IMR-90 (cell line): ENCODE data around the gene SLC36A2. TPM values are rescaled to one million over a fixed set of nuclear protein-coding genes. Genes with fewer than 3 reads are reported as not detected.

Source experiments
- ATAC-seq: fragments of 200-7000 bp; cut with Tn5 transposase; 2 replicates; pipeline ENCODE4 v1.9.1; 2020; ENCODE audit warnings: low read depth, mild to moderate bottlenecking, moderate library complexity
- BruUV-seq: library from RNA; stranded (reverse); fragments of 400-500 nt; replicated peaks from 2 replicates; lab custom pipeline; 2021; lab: Mats Ljungman, UMichigan
- CTCF ChIA-PET: fragments of 300-600 bp; formaldehyde crosslinking; extraction: SDS; loops from one replicate; lab custom pipeline; 2021; ENCODE audit warnings: antibody characterized with exemption; lab: Yijun Ruan, JAX
- POLR2A ChIA-PET: fragments of 300-600 bp; sonication (Branson Sonifier 250); formaldehyde crosslinking; loops from one replicate; lab custom pipeline; 2022; ENCODE audit warnings: antibody characterized with exemption; ENCODE audit not compliant: unreplicated experiment; lab: Charles Lee
- DNase-seq: peaks from one replicate; pipeline ENCODE4 v3.0.0; 2013
- H2AFZ ChIP-seq: replicated peaks from 2 replicates; pipeline ENCODE3; 2013; ENCODE audit warnings: low read length, mild to moderate bottlenecking; ENCODE audit not compliant: poor library complexity
- H2AK5ac ChIP-seq: 2 replicates; pipeline ENCODE4 v1.6.1; 2013; ENCODE audit warnings: low read depth, low read length, inconsistent platforms
- H2AK9ac ChIP-seq: replicated peaks from 2 replicates; pipeline ENCODE3; 2013; ENCODE audit warnings: mild to moderate bottlenecking, low read depth, low read length, moderate library complexity; ENCODE audit not compliant: poor library complexity
- H2BK120ac ChIP-seq: 2 replicates; pipeline ENCODE4 v1.6.1; 2013; ENCODE audit warnings: low read depth, low read length, inconsistent platforms
- H2BK15ac ChIP-seq: 3 replicates; pipeline ENCODE4 v1.6.1; 2013; ENCODE audit warnings: low read depth, low read length, inconsistent platforms
- H2BK20ac ChIP-seq: 2 replicates; pipeline ENCODE4 v1.6.1; 2013; ENCODE audit warnings: low read depth, mild to moderate bottlenecking, inconsistent platforms, low read length, moderate library complexity
- H2BK5ac ChIP-seq: 2 replicates; pipeline ENCODE4 v1.6.1; 2013; ENCODE audit warnings: mild to moderate bottlenecking, low read depth, low read length, inconsistent platforms; ENCODE audit not compliant: poor library complexity, severe bottlenecking
- H3K14ac ChIP-seq: replicated peaks from 2 replicates; pipeline ENCODE4 v1.6.1; 2013; ENCODE audit warnings: low read depth, low read length, inconsistent platforms
- H3K18ac ChIP-seq: 2 replicates; pipeline ENCODE4 v1.6.1; 2013; ENCODE audit warnings: low read depth, low read length, control low read depth
- H3K23ac ChIP-seq: 2 replicates; pipeline ENCODE4 v1.6.1; 2013; ENCODE audit warnings: low read depth, low read length, inconsistent platforms
- H3K27ac ChIP-seq: 2 replicates; pipeline ENCODE4 v1.5.1; 2013; ENCODE audit warnings: mild to moderate bottlenecking, control low read depth, low read length; ENCODE audit not compliant: insufficient read depth
- H3K27me3 ChIP-seq: 2 replicates; pipeline ENCODE4 v1.6.1; 2013; ENCODE audit warnings: low read length; ENCODE audit not compliant: control insufficient read depth, insufficient read depth
- H3K36me3 ChIP-seq: 2 replicates; pipeline ENCODE4 v1.6.1; 2013; ENCODE audit warnings: low read length, mixed read lengths; ENCODE audit not compliant: control insufficient read depth, insufficient read depth
- H3K4ac ChIP-seq: 2 replicates; pipeline ENCODE4 v1.6.1; 2013; ENCODE audit warnings: low read depth, low read length, inconsistent platforms
- H3K4me1 ChIP-seq: 2 replicates; pipeline ENCODE4 v1.6.1; 2013; ENCODE audit warnings: low read length, mixed read lengths; ENCODE audit not compliant: control insufficient read depth, insufficient read depth
- H3K4me2 ChIP-seq: 2 replicates; pipeline ENCODE4 v1.6.1; 2013; ENCODE audit warnings: low read depth, mild to moderate bottlenecking, control low read depth, low read length, moderate library complexity
- H3K4me3 ChIP-seq: 2 replicates; pipeline ENCODE4 v1.5.1; 2013; ENCODE audit warnings: low read depth, mild to moderate bottlenecking, control low read depth, low read length, moderate library complexity; ENCODE audit not compliant: insufficient read depth
- H3K56ac ChIP-seq: 2 replicates; pipeline ENCODE4 v1.6.1; 2013; ENCODE audit warnings: low read length, inconsistent platforms; ENCODE audit not compliant: insufficient read depth; ENCODE audit errors: extremely low read depth
- H3K79me1 ChIP-seq, 2 experiments: 2 replicates each; pipeline ENCODE4 v1.6.1; 2013; ENCODE audit warnings: low read length in 2 of 2, inconsistent platforms in 1 of 2, low read depth in 1 of 2
- H3K9ac ChIP-seq: 2 replicates; pipeline ENCODE4 v1.6.1; 2013; ENCODE audit warnings: low read depth, low read length, control low read depth
- H3K9me1 ChIP-seq: 2 replicates; pipeline ENCODE4 v1.6.1; 2013; ENCODE audit warnings: low read length, inconsistent platforms; ENCODE audit not compliant: insufficient read depth
- H3K9me3 ChIP-seq: 2 replicates; pipeline ENCODE4 v1.6.1; 2013; ENCODE audit warnings: low read length; ENCODE audit not compliant: control insufficient read depth, insufficient read depth
- H4K20me1 ChIP-seq: 2 replicates; pipeline ENCODE4 v1.6.1; 2013; ENCODE audit warnings: low read length, inconsistent platforms; ENCODE audit not compliant: insufficient read depth
- H4K5ac ChIP-seq: 2 replicates; pipeline ENCODE4 v1.6.1; 2013; ENCODE audit warnings: mild to moderate bottlenecking, low read depth, low read length, control low read depth
- H4K8ac ChIP-seq, 2 experiments: 2 replicates each; pipeline ENCODE4 v1.6.1; 2013; ENCODE audit warnings: low read depth in 2 of 2, low read length in 2 of 2, control low read depth in 1 of 2, inconsistent platforms in 1 of 2
- H4K91ac ChIP-seq: 2 replicates; pipeline ENCODE4 v1.6.1; 2013; ENCODE audit warnings: low read depth, low read length, inconsistent platforms; ENCODE audit not compliant: insufficient read depth
- BHLHE40 ChIP-seq: fragments of 150-350 bp; IDR thresholded peaks from 2 replicates; pipeline ENCODE4 v1.6.1; 2016; ENCODE audit warnings: mild to moderate bottlenecking, low read depth, low read length
- CEBPB ChIP-seq: IDR thresholded peaks from 2 replicates; pipeline ENCODE4 v1.6.1; 2012; ENCODE audit warnings: low read depth, low read length, improper control_type of control experiment
- CHD1 ChIP-seq: IDR thresholded peaks from 2 replicates; pipeline ENCODE4 v1.6.1; 2012; ENCODE audit warnings: low read depth, low read length, improper control_type of control experiment
- CTCF ChIP-seq: conservative IDR thresholded peaks from 2 replicates; pipeline ENCODE4 v1.5.1; 2012; ENCODE audit warnings: mild to moderate bottlenecking, low read depth, low read length, improper control_type of control experiment
- FOS ChIP-seq: fragments of 150-350 bp; IDR thresholded peaks from 2 replicates; pipeline ENCODE4 v1.6.1; 2016; ENCODE audit warnings: low read depth, low read length
- MAFK ChIP-seq: IDR thresholded peaks from 2 replicates; pipeline ENCODE4 v1.6.1; 2012; ENCODE audit warnings: low read depth, low read length, improper control_type of control experiment
- MAZ ChIP-seq: IDR thresholded peaks from 2 replicates; pipeline ENCODE4 v1.6.1; 2012; ENCODE audit warnings: low read depth, mild to moderate bottlenecking, low read length, improper control_type of control experiment, moderate library complexity, borderline replicate concordance
- MXI1 ChIP-seq: IDR thresholded peaks from 2 replicates; pipeline ENCODE4 v1.6.1; 2012; ENCODE audit warnings: low read depth, mild to moderate bottlenecking, low read length, moderate library complexity, borderline replicate concordance
- POLR2A ChIP-seq: IDR thresholded peaks from 2 replicates; pipeline ENCODE4 v1.6.1; 2012; ENCODE audit warnings: mild to moderate bottlenecking, low read depth, low read length
- RAD21 ChIP-seq: IDR thresholded peaks from 2 replicates; pipeline ENCODE4 v1.6.1; 2012; ENCODE audit warnings: low read length, improper control_type of control experiment
- RCOR1 ChIP-seq: IDR thresholded peaks from 2 replicates; pipeline ENCODE4 v1.6.1; 2012; ENCODE audit warnings: mild to moderate bottlenecking, low read length, improper control_type of control experiment; ENCODE audit not compliant: insufficient replicate concordance
- RFX5 ChIP-seq: IDR thresholded peaks from 2 replicates; pipeline ENCODE4 v1.8.0; 2012; ENCODE audit warnings: low read depth, mild to moderate bottlenecking, low read length, moderate library complexity
- SMC3 ChIP-seq: fragments of 150-350 bp; IDR thresholded peaks from 2 replicates; pipeline ENCODE4 v1.6.1; 2016; ENCODE audit warnings: low read depth, mild to moderate bottlenecking, antibody characterized with exemption, low read length, moderate library complexity
- WGBS, 2 experiments: methylation state at CpG; one replicate each; pipeline versions ENCODE4 v1.1.5 to v1.1.7; 2013; ENCODE audit warnings: missing lambda C conversion rate in 2 of 2; ENCODE audit not compliant: insufficient read length in 1 of 2; ENCODE audit errors: extremely low coverage in 2 of 2; 5-methylcytosine and 5-hydroxymethylcytosine counted together
- dilution Hi-C: fragments of 300-500 bp; cut with HindIII; formaldehyde crosslinking; loops from one replicate; pipeline ENCODE4 v1.14.3; 2018; ENCODE audit warnings: low sequenced_read_pairs; ENCODE audit not compliant: unreplicated experiment
- in situ Hi-C: fragments of 300-500 bp; cut with MboI; formaldehyde crosslinking; loops from 3 replicates; pipeline ENCODE4 v1.14.3; 2019; ENCODE audit warnings: low sequenced_read_pairs, inconsistent platforms, mixed read lengths
- intact Hi-C: fragments of 100-400 bp; cut with micrococcal nuclease; formaldehyde crosslinking; loops from 2 replicates; pipeline ENCODE4 v1.10.0; 2022
- polyA plus RNA-seq, 3 experiments: library from polyadenylated mRNA; depleted of rRNA; stranded (reverse); fragments of >200 nt; gene quantifications; 2 replicates each; pipeline ENCODE4 v1.2.3, GENCODE V29; 2012; ENCODE audit warnings: low replicate concordance in 1 of 3
- total RNA-seq: library from RNA; depleted of rRNA; stranded (reverse); fragments of >200 nt; gene quantifications from 2 replicates; pipeline ENCODE4 v1.2.3, GENCODE V29; 2012

SLC36A2 gene
- total and polyA plus RNA-seq, 2 of the 4 experiments (the other 2 are of a cell fraction) = not detected

DNA sequence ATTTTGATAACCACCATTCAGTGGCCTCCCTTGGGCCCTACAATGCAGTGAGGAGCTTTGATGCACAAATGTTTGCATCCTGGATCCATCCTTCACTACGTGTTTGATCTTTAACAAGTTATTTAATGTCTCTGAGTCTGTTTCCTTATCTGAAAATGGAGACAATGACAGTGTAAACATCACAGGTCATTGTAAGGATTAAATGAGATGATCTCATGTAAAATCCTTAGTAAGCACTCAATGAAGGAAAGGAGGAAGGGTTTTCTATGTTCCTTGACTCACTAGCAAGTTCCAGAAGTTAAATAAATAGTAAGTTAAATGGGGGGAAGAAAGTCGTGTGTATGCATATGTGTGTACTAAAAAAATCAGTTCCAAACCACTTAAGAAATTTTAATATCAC is 34.0 kb downstream of the SLC36A2 start:
- TF ChIP-seq MAZ (no peak), POLR2A (no peak), RFX5 (no peak), CTCF (no peak), BHLHE40 (no peak), FOS (no peak), RAD21 (no peak), RCOR1 (no peak), CEBPB (no peak), MAFK (no peak), CHD1 (no peak), MXI1 (no peak), SMC3 (no peak)
- ChIA-PET CTCF (interaction anchor here (1.1 kb wide), 1 partner anchor 210 kb away, joined by 3 read pairs; no protein-coding TSS in a partner anchor), POLR2A (no interaction called here)
- Histone ChIP-seq H3K18ac (no peak overlapping the region), H3K23ac (no peak overlapping the region), H3K9ac (no peak overlapping the region), H3K14ac (no peak overlapping the region), H2BK120ac (no peak overlapping the region), H2AK9ac (no peak overlapping the region), H3K9me3 (no peaks in the 10 kb centered on the region), H2AFZ (no peak overlapping the region), H2BK5ac (no peak overlapping the region), H2BK20ac (no peak overlapping the region), H4K8ac (no peak overlapping the region), H3K36me3 (no peaks in the 10 kb centered on the region), H3K27ac (no peak overlapping the region), H4K5ac (no peak overlapping the region), H3K4me1 (no peaks in the 10 kb centered on the region), H2BK15ac (no peak overlapping the region), H4K20me1 (no peaks in the 10 kb centered on the region), H2AK5ac (no peak overlapping the region), H3K4ac (no peak overlapping the region), H3K79me1 (no peaks in the 10 kb centered on the region), H4K91ac (no peak overlapping the region), H3K27me3 (no peaks in the 10 kb centered on the region), H3K4me3 (no peak overlapping the region), H3K9me1 (no peaks in the 10 kb centered on the region), H3K4me2 (no peak overlapping the region), H3K56ac (no peak overlapping the region)
- dilution Hi-C loops = no loop called here
- intact Hi-C loops = no loop called here
- ATAC-seq (no peak), DNase-seq (no peak)
- no TSS peak for BruUV-seq
- no CpG with 5 or more reads among the region's 2 CpGs for WGBS, 2 experiments
- in situ Hi-C loops = no loop called here
